IPS-18c (cell line): ENCODE results near the gene EIF3B.
A peak's percentile ranks its signal among the peaks of the same experiment; 100 is the strongest.
"Not testable (repeated sequence)": the region's sequence is repeated elsewhere in the genome, so short reads cannot be mapped to it uniquely, and the experiment has no call there.

Experiments
- H3K4me3 ChIP-seq: 2 replicates; pipeline ENCODE4 v1.7.0; 2013; ENCODE audit warnings: low read depth, mild to moderate bottlenecking, low read length, moderate library complexity; ENCODE audit not compliant: insufficient read depth
- H3K9me3 ChIP-seq: one replicate; pipeline ENCODE4 v1.6.1; 2013; ENCODE audit warnings: mild to moderate bottlenecking, low read length, moderate library complexity; ENCODE audit not compliant: control insufficient read depth, insufficient read depth

The EIF3B gene

DNA sequence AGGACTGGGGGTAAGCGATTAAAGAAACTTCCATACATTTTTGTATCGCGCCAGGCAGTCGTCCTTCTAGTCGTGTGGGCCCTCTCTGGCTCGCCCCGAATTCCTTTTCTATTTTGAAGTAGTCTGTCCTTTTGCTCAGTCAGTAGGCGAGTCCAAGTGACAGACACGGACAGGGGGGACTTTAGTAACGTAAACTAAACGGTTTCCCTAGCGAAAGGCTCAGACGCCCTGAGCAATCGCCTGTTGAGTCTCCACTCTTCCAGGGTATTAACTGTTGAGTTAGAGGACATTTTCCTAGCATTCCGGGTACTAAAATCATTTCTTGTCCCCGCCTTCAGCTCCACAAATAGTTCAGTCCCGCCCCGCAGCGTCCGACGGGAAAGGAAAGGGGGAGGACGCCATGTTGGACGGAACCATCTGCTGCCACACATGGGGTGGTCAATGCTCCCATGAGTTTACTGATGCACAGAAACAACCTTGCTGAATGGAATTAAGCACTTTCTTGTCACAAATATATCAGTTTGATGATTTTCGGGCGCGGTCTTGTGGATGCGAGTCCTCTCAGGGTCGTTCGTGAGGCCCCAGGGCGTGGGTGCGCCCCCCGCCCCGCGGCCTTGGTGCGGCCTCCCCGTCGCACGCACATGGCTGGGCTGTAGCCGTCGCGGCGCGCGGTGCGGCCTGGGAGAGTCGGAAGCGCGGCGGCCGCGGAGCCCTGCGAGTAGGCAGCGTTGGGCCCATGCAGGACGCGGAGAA, at the start of gene EIF3B:
Gene EIF3B, plus strand, starts transcription at position 642 of the 753 bp plus-strand sequence. Its CDS starts 95 bp downstream, at position 737.
- H3K4me3 ChIP-seq, result peak within 1 kb of the TSS; percentile 91
- peaks cover 6% of the 10 kb centered on the region for H3K9me3 ChIP-seq

DNA sequence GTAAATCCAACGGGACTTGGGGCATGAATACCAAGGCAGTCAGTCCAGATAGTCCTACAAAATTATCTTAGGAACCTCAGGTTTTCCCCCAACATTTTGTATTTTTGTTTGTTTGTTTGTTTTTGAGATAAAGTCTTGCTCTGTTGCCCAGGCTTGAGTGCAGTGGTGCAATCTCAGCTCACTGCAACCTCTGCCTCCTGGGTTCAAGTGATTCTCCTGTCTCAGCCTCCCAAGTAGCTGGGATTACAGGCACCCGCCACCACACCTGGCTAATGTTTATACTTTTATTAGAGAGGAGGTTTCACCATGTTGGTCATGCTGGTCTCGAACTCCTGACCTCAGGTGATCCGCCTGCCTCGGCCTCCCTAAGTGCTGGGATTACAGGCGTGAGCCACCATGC, 49.4 kb upstream of the EIF3B start:
- H3K4me3 ChIP-seq, H3K9me3 ChIP-seq: not testable (repeated sequence)

DNA sequence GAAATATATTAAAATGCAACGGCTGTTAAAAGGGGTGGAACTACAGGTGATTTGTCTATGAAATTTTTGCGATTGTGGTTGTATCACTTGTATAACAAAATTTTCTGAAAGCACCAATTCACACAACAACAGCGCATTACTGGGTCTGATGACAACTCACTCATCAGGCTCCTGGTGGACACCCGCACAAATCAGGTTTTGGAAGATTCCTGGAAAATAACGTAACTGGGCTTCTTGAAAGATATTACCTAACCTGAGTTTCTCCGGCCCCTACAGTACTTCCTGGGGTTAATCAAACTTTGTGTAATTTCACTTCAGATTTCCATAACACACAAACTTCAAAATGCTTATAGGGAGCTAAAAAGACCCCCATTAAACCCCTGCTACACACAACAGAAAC, 47.9 kb upstream of the EIF3B start:
- H3K4me3 ChIP-seq, result no peak overlapping the region
- H3K9me3 ChIP-seq, result peaks cover 2% of the 10 kb centered on the region

DNA sequence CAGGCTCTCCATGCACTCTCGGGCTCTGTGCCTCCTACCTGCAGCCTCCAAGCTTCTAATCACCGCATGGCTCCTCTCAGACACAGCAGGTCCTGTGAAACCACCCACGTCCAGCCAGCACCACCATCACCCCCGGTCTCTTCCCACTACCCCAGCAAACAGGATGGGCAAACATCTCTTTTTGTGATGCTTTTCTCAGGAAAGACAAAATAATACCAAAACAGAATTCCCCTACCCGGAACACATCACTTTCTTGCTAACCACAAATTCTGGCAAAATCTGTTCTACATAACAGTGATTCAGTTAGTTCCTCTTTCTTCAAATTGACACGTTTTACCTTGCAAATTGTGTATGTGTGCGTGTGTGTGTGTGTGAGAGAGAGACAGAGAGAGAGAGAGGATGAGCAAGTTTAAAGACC, 46.9 kb upstream of the EIF3B start:
- Histone ChIP-seq H3K4me3 (no peak overlapping the region), H3K9me3 (no peaks in the 10 kb centered on the region)

DNA sequence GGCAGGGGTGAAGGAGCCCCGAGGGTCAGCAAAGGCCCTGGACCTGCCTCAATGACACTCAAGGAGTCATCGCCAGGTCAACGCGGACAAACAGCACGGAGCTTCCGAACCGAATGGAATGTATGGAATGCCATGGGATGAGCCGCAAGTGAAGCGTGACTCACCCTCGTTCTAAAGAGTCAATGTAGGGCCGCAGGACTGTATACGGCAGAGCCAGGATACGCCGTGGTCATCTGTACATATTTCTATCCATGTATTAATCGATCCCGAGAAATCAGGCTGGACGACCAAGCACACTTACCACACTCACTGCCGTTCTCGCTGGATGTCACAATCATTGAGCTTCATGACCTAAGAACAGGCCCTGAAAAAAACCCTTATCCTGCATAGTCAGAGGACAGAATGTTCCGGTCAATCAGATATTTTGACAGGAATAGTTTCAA, 44.7 kb upstream of the EIF3B start:
- Histone ChIP-seq H3K4me3 (no peak overlapping the region), H3K9me3 (no peaks in the 10 kb centered on the region)

DNA sequence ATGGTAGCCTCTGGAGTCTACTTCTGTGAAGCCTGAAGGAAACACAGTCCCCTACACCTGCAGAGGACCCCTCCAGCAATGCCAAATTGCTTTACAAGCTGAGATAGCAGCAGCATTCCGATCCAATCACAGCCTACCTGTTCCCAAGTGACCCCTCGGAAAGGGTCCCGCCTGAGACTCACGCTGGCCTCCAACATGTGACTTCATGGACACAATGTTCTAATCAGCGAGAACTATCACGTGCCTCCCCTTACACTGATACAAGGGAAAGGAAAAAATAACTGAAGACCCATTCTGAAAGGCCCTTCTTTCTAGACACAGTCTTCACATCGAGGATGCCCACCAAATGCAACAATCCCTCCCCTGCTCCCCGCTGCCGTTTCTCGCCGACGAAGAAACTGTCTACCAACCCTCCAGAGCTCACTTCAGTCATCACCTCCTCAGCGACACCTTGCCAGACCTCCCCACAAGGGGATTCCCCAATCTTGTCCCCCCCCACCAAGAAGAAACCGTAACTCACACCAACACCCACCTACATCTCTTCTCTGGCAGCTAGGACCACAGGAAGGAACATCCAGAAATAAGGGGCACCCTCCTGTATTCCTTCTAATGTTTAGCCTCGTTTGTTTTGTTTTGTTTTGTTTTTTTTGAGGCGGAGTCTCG, 42.2 kb upstream of the EIF3B start:
- no peaks in the 10 kb centered on the region for H3K9me3 ChIP-seq
- no peak overlapping the region for H3K4me3 ChIP-seq

DNA sequence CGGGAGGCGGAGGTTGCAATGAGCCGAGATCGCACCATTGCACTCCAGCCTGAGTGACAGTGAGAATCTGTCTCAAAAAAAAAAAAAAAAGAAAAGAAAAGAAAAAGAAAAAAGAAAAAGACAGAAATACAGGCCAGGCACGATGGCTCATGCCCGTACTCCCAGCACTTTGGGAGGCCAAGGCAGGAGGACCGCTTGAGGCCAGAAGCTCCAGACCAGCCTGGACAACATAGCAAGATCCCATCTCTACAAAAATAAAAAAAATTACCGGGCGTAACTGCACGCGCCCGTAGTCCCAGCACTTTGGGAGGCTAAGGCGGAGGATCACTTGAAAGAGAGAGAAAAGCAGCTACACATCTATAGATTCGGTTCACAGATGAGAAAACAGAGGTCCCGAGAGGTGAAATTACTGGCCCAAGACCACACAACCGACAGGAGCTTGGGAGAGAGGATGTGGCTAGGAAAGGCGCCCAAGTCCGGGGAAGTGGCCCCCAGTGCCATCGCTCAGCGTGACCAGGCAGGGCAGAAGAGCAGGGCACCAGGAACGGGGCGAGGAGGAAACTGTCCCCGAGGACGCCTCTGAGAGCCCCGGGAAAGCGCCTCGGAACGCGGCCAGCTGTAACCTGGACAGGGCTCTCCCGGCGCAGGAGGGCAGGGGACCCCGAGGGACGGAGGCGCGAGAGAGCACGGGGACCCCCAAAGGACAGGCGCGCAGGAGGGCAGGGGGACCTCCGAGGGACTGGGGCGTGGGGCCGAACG, 41.0 kb upstream of the EIF3B start:
- no peaks in the 10 kb centered on the region for H3K9me3 ChIP-seq
- peak overlapping the region; percentile 76 for H3K4me3 ChIP-seq

DNA sequence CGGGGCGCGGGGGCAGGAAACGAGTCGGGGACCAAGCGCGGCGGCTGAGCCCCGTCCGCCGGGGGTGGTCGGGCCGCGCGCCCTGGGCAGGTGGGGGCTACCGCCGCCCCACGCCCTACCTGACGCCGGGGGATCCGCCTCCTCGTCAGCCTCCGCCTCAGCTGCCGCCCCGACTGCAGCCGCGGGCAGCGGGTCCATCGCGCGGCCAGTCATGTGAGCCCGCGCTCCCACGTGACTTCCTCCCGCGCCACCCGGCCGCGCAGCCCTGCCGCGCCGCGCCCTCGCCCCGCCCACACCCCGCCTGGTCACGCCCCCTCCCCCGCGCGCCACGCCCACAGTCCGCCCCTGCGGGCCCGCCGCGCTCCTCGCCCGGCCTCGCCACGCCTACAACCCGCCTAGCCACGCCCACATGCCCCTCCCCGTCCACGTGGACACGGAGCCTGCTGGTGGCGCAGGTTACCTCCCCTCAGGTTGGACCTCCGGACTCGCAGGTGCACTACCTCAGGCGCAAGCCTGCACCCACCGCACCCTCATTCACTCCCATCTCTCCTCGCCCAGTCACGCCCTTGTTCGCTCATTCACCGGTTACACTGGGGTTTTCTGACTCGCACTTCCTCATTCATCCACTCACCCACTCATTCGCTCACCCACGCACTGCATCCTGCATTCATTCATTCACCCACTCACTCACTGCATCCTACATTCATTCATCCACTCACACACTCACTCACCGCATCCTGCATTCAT, 40.2 kb upstream of the EIF3B start, which contains the start of gene SNX8:
Gene SNX8, minus strand, starts transcription at position 233 of the 747 bp plus-strand sequence. Its CDS starts 20 bp downstream, at position 213.
- peak within 1 kb of the TSS; percentile 76 for H3K4me3 ChIP-seq
- H3K9me3 ChIP-seq, result no peaks in the 10 kb centered on the region

DNA sequence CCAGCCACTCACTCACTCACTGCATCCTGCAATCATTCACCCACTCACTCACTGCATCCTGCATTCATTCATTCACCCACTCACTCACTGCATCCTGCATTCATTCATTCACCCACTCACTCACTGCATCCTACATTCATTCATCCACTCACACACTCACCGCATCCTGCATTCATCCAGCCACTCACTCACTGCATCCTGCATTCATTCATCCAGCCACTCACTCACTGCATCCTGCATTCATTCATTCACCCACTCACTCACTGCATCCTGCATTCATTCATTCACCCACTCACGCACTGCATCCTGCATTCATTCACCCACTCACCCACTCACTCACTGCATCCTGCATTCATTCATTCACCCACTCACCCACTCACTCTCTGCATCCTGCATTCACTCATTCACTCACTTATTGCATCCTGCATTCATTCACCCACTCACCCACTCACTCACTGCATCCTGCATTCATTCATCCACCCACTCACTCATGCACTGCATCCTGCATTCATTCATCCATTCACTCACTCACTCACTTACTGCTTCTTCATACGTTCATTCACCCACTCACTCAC, 39.6 kb upstream of the EIF3B start:
- H3K9me3 ChIP-seq, result not testable (repeated sequence)
- peak overlapping the region; percentile 49; the same call in 1 of the 2 replicates for H3K4me3 ChIP-seq

DNA sequence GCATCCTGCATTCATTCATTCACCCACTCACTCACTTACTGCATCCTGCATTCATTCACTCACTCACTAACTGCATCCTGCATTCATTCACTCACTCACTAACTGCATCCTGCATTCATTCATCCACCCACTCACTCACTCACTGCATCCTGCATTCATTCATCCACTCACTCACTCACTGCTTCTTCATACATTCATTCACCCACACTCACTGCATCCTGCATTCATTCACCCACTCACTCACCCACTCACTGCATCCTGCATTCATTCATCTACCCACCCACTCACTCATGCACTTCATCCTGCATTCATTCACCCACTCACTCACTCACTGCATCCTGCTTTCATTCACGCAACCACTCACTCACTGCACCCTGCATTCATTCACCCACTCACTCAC, 38.8 kb upstream of the EIF3B start:
- Histone ChIP-seq H3K4me3 (no peak overlapping the region), H3K9me3 (no peaks in the 10 kb centered on the region)

DNA sequence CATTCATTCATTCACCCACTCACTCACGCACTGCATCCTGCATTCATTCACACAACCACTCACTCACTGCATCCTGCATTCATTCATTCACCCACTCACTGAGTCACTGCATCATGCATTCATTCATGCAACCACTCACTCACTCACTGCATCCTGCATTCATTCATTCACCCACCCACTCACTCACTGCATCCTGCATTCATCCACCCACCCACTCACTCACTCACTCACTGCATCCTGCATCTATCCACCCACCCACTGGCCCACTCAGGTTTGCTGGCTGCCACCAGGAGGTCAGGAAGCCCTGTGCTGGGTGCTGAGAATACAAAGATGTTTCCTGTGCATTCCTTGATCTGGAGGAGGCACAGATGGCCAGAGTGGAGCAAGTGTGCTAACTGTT, 38.0 kb upstream of the EIF3B start:
- H3K9me3 ChIP-seq, result no peaks in the 10 kb centered on the region
- H3K4me3 ChIP-seq, result no peak overlapping the region

DNA sequence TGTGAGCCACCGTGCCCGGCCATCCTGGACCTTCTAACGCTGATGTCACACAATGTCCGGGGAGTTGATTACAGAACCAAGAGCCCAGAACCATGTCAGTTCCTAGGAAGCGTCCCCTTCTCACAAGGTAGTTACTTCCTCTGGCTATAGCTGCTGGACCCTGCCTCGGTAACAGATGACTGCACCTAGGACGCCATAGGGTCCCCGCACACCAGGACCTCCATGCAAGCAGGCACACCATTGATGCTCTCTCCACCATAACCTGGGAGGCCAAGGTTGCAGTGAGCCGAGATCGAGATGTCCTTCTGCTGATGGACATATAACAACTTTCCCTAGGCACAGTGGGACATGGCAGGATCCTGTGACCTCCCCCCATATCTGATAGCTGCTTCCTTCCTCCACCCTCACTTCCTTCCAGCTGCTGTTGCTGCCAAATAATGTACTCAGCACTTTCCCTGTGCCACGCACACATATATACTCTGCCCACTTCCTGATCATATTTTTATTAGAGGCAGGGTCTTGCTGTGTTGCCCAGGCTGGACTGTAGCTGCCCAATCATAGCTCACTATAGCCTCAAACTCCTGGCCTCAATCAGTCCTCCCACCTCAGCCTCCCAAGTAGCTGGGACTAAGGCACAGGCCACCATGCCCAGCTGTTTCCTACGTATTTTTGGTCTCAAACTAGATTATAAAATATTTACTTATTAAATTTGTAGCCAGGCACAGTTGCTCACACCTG, 36.9 kb upstream of the EIF3B start:
- no peaks in the 10 kb centered on the region for H3K9me3 ChIP-seq
- H3K4me3 ChIP-seq, result no peak overlapping the region

DNA sequence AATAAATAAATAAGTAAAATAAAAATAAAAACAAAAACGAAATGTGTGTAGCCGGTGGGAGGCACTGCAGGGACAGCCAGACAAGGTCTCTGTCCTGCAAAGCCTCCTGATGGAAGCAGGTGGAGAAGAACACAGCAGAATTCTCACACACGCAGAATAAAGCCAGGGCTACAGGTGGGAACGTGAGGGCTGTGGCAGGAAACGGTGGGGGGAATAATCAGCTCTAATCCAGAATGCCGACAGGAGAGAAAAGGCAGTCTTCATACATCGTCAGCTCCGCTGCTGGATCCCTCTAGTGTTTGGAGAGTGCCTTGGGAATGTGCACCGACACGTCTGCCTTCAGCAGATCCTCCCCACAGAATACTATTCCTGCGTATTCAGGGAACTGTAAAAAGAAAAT, 33.6 kb upstream of the EIF3B start:
- Histone ChIP-seq H3K4me3 (no peak overlapping the region), H3K9me3 (no peaks in the 10 kb centered on the region)

DNA sequence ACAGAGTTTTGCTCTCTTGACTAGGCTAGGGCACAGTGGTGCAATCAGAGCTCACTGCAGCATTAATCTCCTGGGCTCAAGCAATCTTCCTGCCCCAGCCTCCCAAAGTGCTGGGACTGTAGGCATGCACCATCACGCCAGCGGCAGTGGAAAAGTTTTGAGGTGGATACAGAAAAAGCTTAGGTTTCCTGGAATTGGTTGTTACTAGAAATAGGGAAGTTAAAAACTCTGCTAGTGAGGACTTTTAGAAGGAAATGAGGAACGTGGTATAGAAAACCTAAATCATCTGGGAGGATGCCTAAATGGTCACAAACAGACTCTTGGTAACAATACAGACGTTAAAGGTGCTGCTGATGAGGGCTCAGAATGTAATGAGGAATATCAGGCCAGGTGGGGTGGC, 29.5 kb upstream of the EIF3B start:
- H3K4me3 ChIP-seq, result no peak overlapping the region
- no peaks in the 10 kb centered on the region for H3K9me3 ChIP-seq

DNA sequence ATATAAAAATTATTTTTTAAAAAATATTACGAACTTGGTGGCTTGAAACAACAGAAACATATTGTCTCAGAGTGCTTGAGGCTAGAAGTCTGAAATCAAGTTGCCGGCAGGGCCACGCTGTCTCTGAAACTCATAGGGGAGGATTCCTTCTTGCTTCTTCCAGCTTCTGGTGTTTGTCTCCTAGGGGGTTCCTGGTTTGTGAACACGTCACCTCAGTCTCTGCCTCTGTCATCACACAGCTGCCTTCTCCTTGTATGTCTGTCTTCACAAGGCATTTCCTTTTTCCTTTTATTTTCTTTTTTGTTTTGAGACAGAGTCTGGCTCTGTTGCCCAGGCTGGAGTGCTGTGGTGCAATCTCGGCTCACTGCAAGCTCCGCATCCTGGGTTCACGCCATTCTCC, 27.7 kb upstream of the EIF3B start:
- no peaks in the 10 kb centered on the region for H3K9me3 ChIP-seq
- H3K4me3 ChIP-seq, result no peak overlapping the region

DNA sequence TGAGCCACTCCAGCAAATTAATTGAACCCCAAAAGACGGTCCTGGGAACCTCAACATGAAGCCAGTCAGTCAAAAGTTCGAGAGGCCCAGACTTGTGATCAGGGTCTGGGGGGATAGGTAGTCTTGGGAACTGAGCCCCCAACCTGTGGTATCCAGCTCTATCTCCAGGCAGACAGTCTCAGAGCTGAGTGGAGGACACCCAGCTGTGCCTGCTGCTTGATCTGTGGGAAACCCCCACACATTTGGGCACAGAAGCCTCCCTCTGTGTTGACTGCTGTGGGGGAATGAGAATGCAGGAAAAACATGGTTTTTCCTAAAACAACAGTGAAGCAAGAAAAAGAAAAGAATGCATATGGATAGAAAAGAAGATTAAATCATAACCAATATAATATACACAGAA, 24.1 kb upstream of the EIF3B start:
- Histone ChIP-seq H3K9me3 (no peaks in the 10 kb centered on the region), H3K4me3 (no peak overlapping the region)
